Mammary epithelial cell (primary cell): ENCODE data around the gene CNKSR3.

Experiments used
- CTCF ChIP-seq, 2 donors: IDR thresholded peaks in 1 of 2; conservative IDR thresholded peaks in 1 of 2; 2 replicates each; pipeline ENCODE4 v1.5.1; 2011 to 2012; ENCODE audit warnings: inconsistent platforms in 2 of 2, low read length in 2 of 2, mild to moderate bottlenecking in 2 of 2, control low read depth in 1 of 2, low read depth in 1 of 2; ENCODE audit not compliant: insufficient read depth in 1 of 2; ENCODE audit errors: extremely low read depth in 1 of 2
- EZH2 ChIP-seq: IDR thresholded peaks from 2 replicates; pipeline ENCODE4 v1.6.1; 2012; ENCODE audit warnings: low read length, inconsistent platforms, borderline replicate concordance

GRCh38 chr6:154404791-154405400, 105.6 kb downstream of the CNKSR3 start:
- TF ChIP-seq CTCF (conservative IDR thresholded peaks at IDR 0.05 in 1 of 2, IDR thresholded peaks at IDR 0.05 in 1 of 2; ENCODE audit: extremely low read depth in 1 of 2, insufficient read depth in 1 of 2, low read depth in 1 of 2, low read length in 2 of 2) (no peak), EZH2 (no peak)
